HCT116 (cell line): Measurements from ENCODE around the gene FBXL17. TPM values are rescaled to one million over a fixed set of nuclear protein-coding genes. Genes with fewer than 3 reads are reported as not detected.

ENCODE experiments used
- ATAC-seq: fragments of 200-7000 bp; cut with Tn5 transposase; 2 replicates; pipeline ENCODE4 v1.9.1; 2020; ENCODE audit warnings: mild to moderate bottlenecking, moderate library complexity
- BruUV-seq: library from RNA; stranded (reverse); fragments of 400-500 nt; replicated peaks from 2 replicates; lab custom pipeline; 2021; lab: Mats Ljungman, UMichigan
- CTCF ChIA-PET: fragments of 300-600 bp; sonication (Branson Sonifier 250); formaldehyde crosslinking; loops from one replicate; lab custom pipeline; 2021; ENCODE audit warnings: antibody characterized with exemption; lab: Charles Lee
- POLR2A ChIA-PET: fragments of 300-600, 350-600 bp; sonication (Branson Sonifier 250); formaldehyde crosslinking; loops from one replicate; lab custom pipeline; 2021; ENCODE audit warnings: antibody characterized with exemption; lab: Charles Lee
- RAD21 ChIA-PET, 2 experiments: fragments of 300-600 bp; sonication (Branson Sonifier 250); formaldehyde crosslinking; loops; one replicate each; lab custom pipeline; 2023; ENCODE audit warnings: low total read pairs in 2 of 2; ENCODE audit not compliant: uncharacterized antibody in 2 of 2, unreplicated experiment in 2 of 2, low non-redundant PET in 1 of 2; lab: Charles Lee
- DNase-seq: peaks from one replicate; pipeline ENCODE4 v3.0.0-alpha.2; 2010; ENCODE audit warnings: low read depth, low spot score
- H2AFZ ChIP-seq: fragments of 200-600 bp; shearing (Covaris generic), sonication (generic); 2 replicates; pipeline ENCODE4 v1.6.1; 2017; ENCODE audit warnings: low read depth, mixed run types, mixed read lengths, antibody characterized with exemption, low read length; ENCODE audit not compliant: poor library complexity, severe bottlenecking
- H3K27ac ChIP-seq: 2 replicates; pipeline ENCODE4 v1.5.1; 2012; ENCODE audit warnings: low read depth, low read length
- H3K27me3 ChIP-seq: fragments of 200-600 bp; sonication (generic); 2 replicates; pipeline ENCODE4 v1.6.1; 2016; ENCODE audit warnings: mixed run types, low read length, mixed read lengths; ENCODE audit not compliant: insufficient read depth
- H3K36me3 ChIP-seq, 2 experiments: fragments of 200-500 bp in 1 of 2; fragments of 200-600 bp in 1 of 2; sonication (Bioruptor generic) in 1 of 2; sonication (generic) in 1 of 2; 2 replicates each; pipeline versions ENCODE4 v1.5.1 to v1.6.1; 2014 to 2016; ENCODE audit warnings: low read length in 2 of 2, inconsistent platforms in 1 of 2, mixed read lengths in 1 of 2, mixed run types in 1 of 2; ENCODE audit not compliant: insufficient read depth in 2 of 2, control insufficient read depth in 1 of 2
- H3K4me1 ChIP-seq, 2 experiments: fragments of 200-600 bp in 1 of 2; sonication (generic) in 1 of 2; 2 replicates each; pipeline versions ENCODE4 v1.5.1 to v1.6.1; 2012 to 2017; ENCODE audit warnings: low read length in 2 of 2, inconsistent platforms in 1 of 2, mild to moderate bottlenecking in 1 of 2, mixed read lengths in 1 of 2, mixed run types in 1 of 2, moderate library complexity in 1 of 2; ENCODE audit not compliant: insufficient read depth in 2 of 2, control insufficient read depth in 1 of 2
- H3K4me2 ChIP-seq: fragments of 200-600 bp; sonication (generic); 2 replicates; pipeline ENCODE4 v1.6.1; 2017; ENCODE audit warnings: mixed run types, low read length, mixed read lengths
- H3K4me3 ChIP-seq, 2 experiments: fragments of 200-600 bp in 1 of 2; sonication (generic) in 1 of 2; replicated peaks in 1 of 2; 2 replicates each; pipeline ENCODE4 v1.5.1; 2011 to 2016; ENCODE audit warnings: low read length in 2 of 2, control low read depth in 1 of 2, low read depth in 1 of 2, mild to moderate bottlenecking in 1 of 2, mixed read lengths in 1 of 2, mixed run types in 1 of 2
- H3K79me2 ChIP-seq: fragments of 200-600 bp; sonication (generic); 2 replicates; pipeline ENCODE4 v1.6.1; 2017; ENCODE audit warnings: mild to moderate bottlenecking, mixed run types, low read length, moderate library complexity, mixed read lengths; ENCODE audit not compliant: insufficient read depth
- H3K9ac ChIP-seq: fragments of 200-600 bp; sonication (generic); 2 replicates; pipeline ENCODE4 v1.6.1; 2016; ENCODE audit warnings: low read length, mixed read lengths
- H3K9me2 ChIP-seq: fragments of 200-600 bp; sonication (generic), shearing (Covaris generic); 2 replicates; pipeline ENCODE4 v1.6.1; 2017; ENCODE audit warnings: mixed run types, mild to moderate bottlenecking, moderate library complexity; ENCODE audit not compliant: insufficient read depth
- H3K9me3 ChIP-seq, 2 experiments: fragments of 200-500 bp in 1 of 2; fragments of 200-600 bp in 1 of 2; sonication (Bioruptor generic) in 1 of 2; sonication (generic) in 1 of 2; 2 replicates each; pipeline ENCODE4 v1.6.1; 2014 to 2017; ENCODE audit warnings: low read length in 2 of 2, mixed read lengths in 2 of 2, inconsistent platforms in 1 of 2, low read depth in 1 of 2, mild to moderate bottlenecking in 1 of 2, mixed run types in 1 of 2, moderate library complexity in 1 of 2; ENCODE audit not compliant: control insufficient read depth in 1 of 2, insufficient read depth in 1 of 2
- H4K20me1 ChIP-seq: fragments of 200-600 bp; sonication (generic), shearing (Covaris generic); 2 replicates; pipeline ENCODE4 v1.6.1; 2017; ENCODE audit warnings: mixed run types, mild to moderate bottlenecking, moderate library complexity; ENCODE audit not compliant: insufficient read depth
- EGR1 ChIP-seq: IDR thresholded peaks from 2 replicates; pipeline ENCODE4 v1.6.1; 2012; ENCODE audit warnings: low read depth
- ELF1 ChIP-seq: IDR thresholded peaks from 2 replicates; pipeline ENCODE4 v1.6.1; 2012; ENCODE audit warnings: low read depth, borderline replicate concordance
- FOSL1 ChIP-seq: IDR thresholded peaks from 2 replicates; pipeline ENCODE4 v1.6.1; 2012; ENCODE audit warnings: low read depth
- JUND ChIP-seq: IDR thresholded peaks from 2 replicates; pipeline ENCODE4 v1.6.1; 2012
- POLR2AphosphoS5 ChIP-seq: IDR thresholded peaks from 2 replicates; pipeline ENCODE4 v1.6.1; 2011; ENCODE audit warnings: mild to moderate bottlenecking, low read depth, low read length, moderate library complexity
- RAD21 ChIP-seq: IDR thresholded peaks from 2 replicates; pipeline ENCODE4 v1.6.1; 2012; ENCODE audit warnings: low read depth, mild to moderate bottlenecking
- SIN3A ChIP-seq: IDR thresholded peaks from 2 replicates; pipeline ENCODE4 v1.6.1; 2012; ENCODE audit warnings: low read depth
- TCF7L2 ChIP-seq: IDR thresholded peaks from 2 replicates; pipeline ENCODE4 v1.7.0; 2011; ENCODE audit warnings: borderline replicate concordance, inconsistent platforms; ENCODE audit not compliant: insufficient read depth, insufficient read length; ENCODE audit errors: extremely low read depth
- YY1 ChIP-seq: IDR thresholded peaks from 2 replicates; pipeline ENCODE4 v1.6.1; 2011; ENCODE audit warnings: low read length, low read depth, moderate library complexity, mild to moderate bottlenecking; ENCODE audit not compliant: insufficient replicate concordance; ENCODE audit errors: extremely low read depth
- ZNF274 ChIP-seq: fragments of 200-500 bp; sonication (Bioruptor generic); IDR thresholded peaks from 2 replicates; pipeline ENCODE4 v1.6.1; 2014; ENCODE audit warnings: mild to moderate bottlenecking, low read depth, low read length, inconsistent platforms
- intact Hi-C: fragments of 100-400 bp; cut with micrococcal nuclease; formaldehyde crosslinking; loops from 2 replicates; pipeline ENCODE4 v1.10.0; 2022
- total RNA-seq: library from RNA; stranded (reverse); gene quantifications from one replicate; pipeline ENCODE4 v1.2.1, GENCODE V29; 2021; ENCODE audit not compliant: unreplicated experiment
- TF ChIP-seq, protein P1 (sequence below): IDR thresholded peaks from 2 replicates; pipeline ENCODE4 v1.6.1; 2012; ENCODE audit warnings: low read depth
- TF ChIP-seq, protein P2 (sequence below): IDR thresholded peaks from 2 replicates; pipeline ENCODE4 v1.6.1; 2012
- TF ChIP-seq, protein P3 (sequence below), 3 experiments: fragments of 200-600 bp in 1 of 3; sonication (generic) in 1 of 3; IDR thresholded peaks in 2 of 3; conservative IDR thresholded peaks in 1 of 3; 2 replicates each; pipeline ENCODE4 v1.5.1; 2012 to 2017; ENCODE audit warnings: low read depth in 2 of 3, low read length in 2 of 3, antibody characterized with exemption in 1 of 3, borderline replicate concordance in 1 of 3, control low read depth in 1 of 3, mild to moderate bottlenecking in 1 of 3, mixed read lengths in 1 of 3, mixed run types in 1 of 3, moderate library complexity in 1 of 3; ENCODE audit not compliant: insufficient read depth in 1 of 3
- TF ChIP-seq, protein P4 (sequence below): IDR thresholded peaks from 2 replicates; pipeline ENCODE4 v1.6.1; 2012
- TF ChIP-seq, protein P5 (sequence below): IDR thresholded peaks from 2 replicates; pipeline ENCODE4 v1.6.1; 2011; ENCODE audit warnings: mild to moderate bottlenecking, low read length, moderate library complexity; ENCODE audit not compliant: insufficient replicate concordance; ENCODE audit errors: extremely low read depth

The FBXL17 gene
- total RNA-seq, 1 experiment from 2014 or later = 9.4 TPM

DNA sequence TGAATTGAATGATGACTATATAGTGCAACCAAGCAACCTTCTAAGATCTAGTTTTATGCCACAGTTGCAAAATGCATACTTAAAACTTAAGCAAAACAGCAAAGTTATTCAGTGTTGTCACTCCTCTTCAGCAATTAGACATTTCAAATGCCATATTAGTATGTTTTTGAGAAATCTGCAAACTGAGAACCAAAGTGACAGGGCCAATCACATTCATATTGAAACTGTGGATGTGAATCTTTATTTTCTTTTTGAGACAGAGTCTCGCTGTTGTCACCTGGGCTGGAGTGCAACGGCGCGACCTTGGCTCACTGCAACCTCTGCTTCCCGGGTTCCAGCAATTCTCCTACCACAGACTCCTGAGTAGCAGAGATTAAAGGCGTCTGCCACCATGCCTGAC, 461.9 kb downstream of the FBXL17 start:
- Histone ChIP-seq H3K27me3 (no peaks in the 10 kb centered on the region), H2AFZ (no peak overlapping the region), H3K9me2 (no peaks in the 10 kb centered on the region), H3K9ac (no peak overlapping the region), H3K4me1 (no peaks in the 10 kb centered on the region), H3K36me3 (no peaks in the 10 kb centered on the region), H3K4me2 (no peak overlapping the region), H3K9me3 (no peaks in the 10 kb centered on the region), H4K20me1 (no peaks in the 10 kb centered on the region), H3K79me2 (no peaks in the 10 kb centered on the region), H3K4me3 (no peak overlapping the region), H3K27ac (no peak overlapping the region)
- RAD21 ChIA-PET = no interaction called here
- BruUV-seq = no TSS peak
- POLR2A ChIA-PET = no interaction called here
- ATAC-seq (no peak), DNase-seq (no peak)
- intact Hi-C loops = no loop called here
- TF ChIP-seq RAD21 (no peak), YY1 (no peak), SIN3A (no peak), JUND (no peak), POLR2AphosphoS5 (no peak), ELF1 (no peak), FOSL1 (no peak), ZNF274 (no peak), EGR1 (no peak), TCF7L2 (no peak)
- TF ChIP-seq, protein P1, sequence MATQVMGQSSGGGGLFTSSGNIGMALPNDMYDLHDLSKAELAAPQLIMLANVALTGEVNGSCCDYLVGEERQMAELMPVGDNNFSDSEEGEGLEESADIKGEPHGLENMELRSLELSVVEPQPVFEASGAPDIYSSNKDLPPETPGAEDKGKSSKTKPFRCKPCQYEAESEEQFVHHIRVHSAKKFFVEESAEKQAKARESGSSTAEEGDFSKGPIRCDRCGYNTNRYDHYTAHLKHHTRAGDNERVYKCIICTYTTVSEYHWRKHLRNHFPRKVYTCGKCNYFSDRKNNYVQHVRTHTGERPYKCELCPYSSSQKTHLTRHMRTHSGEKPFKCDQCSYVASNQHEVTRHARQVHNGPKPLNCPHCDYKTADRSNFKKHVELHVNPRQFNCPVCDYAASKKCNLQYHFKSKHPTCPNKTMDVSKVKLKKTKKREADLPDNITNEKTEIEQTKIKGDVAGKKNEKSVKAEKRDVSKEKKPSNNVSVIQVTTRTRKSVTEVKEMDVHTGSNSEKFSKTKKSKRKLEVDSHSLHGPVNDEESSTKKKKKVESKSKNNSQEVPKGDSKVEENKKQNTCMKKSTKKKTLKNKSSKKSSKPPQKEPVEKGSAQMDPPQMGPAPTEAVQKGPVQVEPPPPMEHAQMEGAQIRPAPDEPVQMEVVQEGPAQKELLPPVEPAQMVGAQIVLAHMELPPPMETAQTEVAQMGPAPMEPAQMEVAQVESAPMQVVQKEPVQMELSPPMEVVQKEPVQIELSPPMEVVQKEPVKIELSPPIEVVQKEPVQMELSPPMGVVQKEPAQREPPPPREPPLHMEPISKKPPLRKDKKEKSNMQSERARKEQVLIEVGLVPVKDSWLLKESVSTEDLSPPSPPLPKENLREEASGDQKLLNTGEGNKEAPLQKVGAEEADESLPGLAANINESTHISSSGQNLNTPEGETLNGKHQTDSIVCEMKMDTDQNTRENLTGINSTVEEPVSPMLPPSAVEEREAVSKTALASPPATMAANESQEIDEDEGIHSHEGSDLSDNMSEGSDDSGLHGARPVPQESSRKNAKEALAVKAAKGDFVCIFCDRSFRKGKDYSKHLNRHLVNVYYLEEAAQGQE = no peak
- TF ChIP-seq, protein P2, sequence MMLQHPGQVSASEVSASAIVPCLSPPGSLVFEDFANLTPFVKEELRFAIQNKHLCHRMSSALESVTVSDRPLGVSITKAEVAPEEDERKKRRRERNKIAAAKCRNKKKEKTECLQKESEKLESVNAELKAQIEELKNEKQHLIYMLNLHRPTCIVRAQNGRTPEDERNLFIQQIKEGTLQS = no peak
- TF ChIP-seq, protein P3, sequence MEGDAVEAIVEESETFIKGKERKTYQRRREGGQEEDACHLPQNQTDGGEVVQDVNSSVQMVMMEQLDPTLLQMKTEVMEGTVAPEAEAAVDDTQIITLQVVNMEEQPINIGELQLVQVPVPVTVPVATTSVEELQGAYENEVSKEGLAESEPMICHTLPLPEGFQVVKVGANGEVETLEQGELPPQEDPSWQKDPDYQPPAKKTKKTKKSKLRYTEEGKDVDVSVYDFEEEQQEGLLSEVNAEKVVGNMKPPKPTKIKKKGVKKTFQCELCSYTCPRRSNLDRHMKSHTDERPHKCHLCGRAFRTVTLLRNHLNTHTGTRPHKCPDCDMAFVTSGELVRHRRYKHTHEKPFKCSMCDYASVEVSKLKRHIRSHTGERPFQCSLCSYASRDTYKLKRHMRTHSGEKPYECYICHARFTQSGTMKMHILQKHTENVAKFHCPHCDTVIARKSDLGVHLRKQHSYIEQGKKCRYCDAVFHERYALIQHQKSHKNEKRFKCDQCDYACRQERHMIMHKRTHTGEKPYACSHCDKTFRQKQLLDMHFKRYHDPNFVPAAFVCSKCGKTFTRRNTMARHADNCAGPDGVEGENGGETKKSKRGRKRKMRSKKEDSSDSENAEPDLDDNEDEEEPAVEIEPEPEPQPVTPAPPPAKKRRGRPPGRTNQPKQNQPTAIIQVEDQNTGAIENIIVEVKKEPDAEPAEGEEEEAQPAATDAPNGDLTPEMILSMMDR (IDR thresholded peaks at IDR 0.05 in 2 of 3, conservative IDR thresholded peaks at IDR 0.05 in 1 of 3; ENCODE audit: borderline replicate concordance in 1 of 3, insufficient read depth in 1 of 3, low read depth in 2 of 3, low read length in 2 of 3) = no peak
- TF ChIP-seq, protein P4, sequence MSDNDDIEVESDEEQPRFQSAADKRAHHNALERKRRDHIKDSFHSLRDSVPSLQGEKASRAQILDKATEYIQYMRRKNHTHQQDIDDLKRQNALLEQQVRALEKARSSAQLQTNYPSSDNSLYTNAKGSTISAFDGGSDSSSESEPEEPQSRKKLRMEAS = no peak
- TF ChIP-seq, protein P5, sequence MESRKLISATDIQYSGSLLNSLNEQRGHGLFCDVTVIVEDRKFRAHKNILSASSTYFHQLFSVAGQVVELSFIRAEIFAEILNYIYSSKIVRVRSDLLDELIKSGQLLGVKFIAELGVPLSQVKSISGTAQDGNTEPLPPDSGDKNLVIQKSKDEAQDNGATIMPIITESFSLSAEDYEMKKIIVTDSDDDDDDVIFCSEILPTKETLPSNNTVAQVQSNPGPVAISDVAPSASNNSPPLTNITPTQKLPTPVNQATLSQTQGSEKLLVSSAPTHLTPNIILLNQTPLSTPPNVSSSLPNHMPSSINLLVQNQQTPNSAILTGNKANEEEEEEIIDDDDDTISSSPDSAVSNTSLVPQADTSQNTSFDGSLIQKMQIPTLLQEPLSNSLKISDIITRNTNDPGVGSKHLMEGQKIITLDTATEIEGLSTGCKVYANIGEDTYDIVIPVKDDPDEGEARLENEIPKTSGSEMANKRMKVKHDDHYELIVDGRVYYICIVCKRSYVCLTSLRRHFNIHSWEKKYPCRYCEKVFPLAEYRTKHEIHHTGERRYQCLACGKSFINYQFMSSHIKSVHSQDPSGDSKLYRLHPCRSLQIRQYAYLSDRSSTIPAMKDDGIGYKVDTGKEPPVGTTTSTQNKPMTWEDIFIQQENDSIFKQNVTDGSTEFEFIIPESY = no peak
- CTCF ChIA-PET = no interaction called here
